C4-2B (cell line): ENCODE measurements around the gene MS4A15.
A peak's percentile ranks its signal among the peaks of the same experiment; 100 is the strongest.

Source experiments
- H3K27ac ChIP-seq: fragments of 450-650 bp; 2 replicates; pipeline ENCODE4 v1.5.1; 2017
- ZFX ChIP-seq: fragments of 450-650 bp; IDR thresholded peaks from 2 replicates; pipeline ENCODE4 v1.6.1; 2017
- TF ChIP-seq, protein P1 (sequence below): fragments of 450-650 bp; conservative IDR thresholded peaks from 2 replicates; pipeline ENCODE4 v1.5.1; 2017; ENCODE audit warnings: mild to moderate bottlenecking

MS4A15 gene

DNA sequence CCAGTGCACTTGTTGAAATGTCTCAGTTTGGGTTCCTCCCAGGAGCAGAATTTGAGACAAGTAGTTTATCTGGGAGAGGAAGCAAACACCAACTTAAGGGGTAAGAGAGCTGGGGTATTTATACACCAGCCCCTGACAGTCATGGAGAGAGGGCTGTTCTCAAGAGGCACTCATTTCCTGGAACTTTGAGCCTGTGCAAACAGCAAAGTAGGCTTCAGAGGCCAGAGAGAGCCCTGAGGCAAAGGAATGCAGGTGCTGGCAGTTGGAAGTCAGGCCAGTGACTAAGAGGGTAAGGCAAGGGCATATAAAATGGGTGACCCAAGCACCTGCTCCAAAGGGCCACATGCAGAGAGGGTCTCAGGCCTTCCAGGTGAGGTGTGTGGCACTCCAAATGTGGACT, 16.1 kb upstream of the MS4A15 start:
- peak overlapping the region; percentile 16; the same call in 1 of the 2 replicates for H3K27ac ChIP-seq
- TF ChIP-seq ZFX: no peak
- TF ChIP-seq, protein P1, sequence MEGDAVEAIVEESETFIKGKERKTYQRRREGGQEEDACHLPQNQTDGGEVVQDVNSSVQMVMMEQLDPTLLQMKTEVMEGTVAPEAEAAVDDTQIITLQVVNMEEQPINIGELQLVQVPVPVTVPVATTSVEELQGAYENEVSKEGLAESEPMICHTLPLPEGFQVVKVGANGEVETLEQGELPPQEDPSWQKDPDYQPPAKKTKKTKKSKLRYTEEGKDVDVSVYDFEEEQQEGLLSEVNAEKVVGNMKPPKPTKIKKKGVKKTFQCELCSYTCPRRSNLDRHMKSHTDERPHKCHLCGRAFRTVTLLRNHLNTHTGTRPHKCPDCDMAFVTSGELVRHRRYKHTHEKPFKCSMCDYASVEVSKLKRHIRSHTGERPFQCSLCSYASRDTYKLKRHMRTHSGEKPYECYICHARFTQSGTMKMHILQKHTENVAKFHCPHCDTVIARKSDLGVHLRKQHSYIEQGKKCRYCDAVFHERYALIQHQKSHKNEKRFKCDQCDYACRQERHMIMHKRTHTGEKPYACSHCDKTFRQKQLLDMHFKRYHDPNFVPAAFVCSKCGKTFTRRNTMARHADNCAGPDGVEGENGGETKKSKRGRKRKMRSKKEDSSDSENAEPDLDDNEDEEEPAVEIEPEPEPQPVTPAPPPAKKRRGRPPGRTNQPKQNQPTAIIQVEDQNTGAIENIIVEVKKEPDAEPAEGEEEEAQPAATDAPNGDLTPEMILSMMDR: no peak

DNA sequence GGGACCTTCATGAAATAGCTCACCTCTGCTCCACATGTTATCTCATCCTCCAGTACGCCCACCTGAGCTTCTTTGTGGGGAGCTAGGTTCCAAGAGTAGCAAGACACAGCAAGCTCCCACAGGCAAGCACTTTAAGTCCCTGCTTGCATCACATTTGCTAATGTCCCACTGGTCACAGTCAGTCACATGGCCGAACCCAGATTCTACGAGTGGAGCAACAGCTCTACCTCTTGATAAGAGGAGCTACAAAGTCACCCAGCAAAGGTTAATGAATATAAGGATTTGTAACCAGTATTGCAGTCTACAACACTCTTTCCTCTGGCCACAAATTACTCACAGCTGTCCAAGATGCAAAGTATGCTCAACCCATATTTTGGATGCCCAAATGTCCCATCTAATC, 15.2 kb upstream of the MS4A15 start:
- H3K27ac ChIP-seq: 0 out of 2 replicates have a peak overlapping the region, but pooled peaks have one; percentile 16
- TF ChIP-seq, protein P1: no peak
- no peak for TF ChIP-seq ZFX

DNA sequence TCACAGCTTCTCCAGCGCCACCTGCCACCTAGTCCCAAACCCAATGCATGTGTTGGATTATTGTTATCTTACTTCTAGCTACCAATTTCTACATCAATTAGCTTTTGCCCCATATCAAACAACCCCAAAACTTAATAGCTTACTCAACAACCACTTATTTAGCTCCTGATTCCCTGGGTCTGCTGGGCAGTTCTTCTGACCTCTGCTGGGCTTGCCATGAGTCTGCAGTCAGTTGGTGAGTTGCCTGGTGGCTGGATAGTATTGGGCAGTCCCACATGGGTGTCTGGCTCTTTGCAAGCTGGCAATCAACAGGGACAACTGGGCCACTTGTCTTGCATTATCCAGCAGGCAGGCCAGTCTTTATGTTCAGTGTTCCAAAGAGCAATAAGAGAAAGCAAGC, 13.6 kb upstream of the MS4A15 start:
- TF ChIP-seq ZFX: no peak
- TF ChIP-seq, protein P1: no peak
- no peak overlapping the region for H3K27ac ChIP-seq

DNA sequence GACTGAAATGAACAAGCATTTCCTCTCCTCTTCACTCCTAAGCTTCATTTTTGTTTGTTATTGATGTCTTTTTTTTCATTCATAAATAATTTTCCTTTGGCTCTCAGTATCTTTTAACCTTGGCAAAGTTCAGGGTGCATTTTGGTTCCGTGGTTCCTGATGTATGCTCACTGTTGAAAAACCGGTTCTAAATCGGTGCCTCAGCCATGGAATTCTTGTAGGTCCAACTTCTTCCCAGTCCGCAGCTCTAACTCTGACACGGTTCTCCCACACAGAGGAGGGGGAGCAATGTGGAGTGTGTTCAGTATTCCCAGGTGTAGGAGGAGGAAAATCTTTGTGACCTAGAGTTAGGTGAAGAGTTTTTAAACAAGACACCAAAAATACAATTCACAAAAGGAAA, 12.6 kb upstream of the MS4A15 start:
- no peak for TF ChIP-seq ZFX
- TF ChIP-seq, protein P1: no peak
- peak overlapping the region; percentile 33; the same call in 1 of the 2 replicates for H3K27ac ChIP-seq

DNA sequence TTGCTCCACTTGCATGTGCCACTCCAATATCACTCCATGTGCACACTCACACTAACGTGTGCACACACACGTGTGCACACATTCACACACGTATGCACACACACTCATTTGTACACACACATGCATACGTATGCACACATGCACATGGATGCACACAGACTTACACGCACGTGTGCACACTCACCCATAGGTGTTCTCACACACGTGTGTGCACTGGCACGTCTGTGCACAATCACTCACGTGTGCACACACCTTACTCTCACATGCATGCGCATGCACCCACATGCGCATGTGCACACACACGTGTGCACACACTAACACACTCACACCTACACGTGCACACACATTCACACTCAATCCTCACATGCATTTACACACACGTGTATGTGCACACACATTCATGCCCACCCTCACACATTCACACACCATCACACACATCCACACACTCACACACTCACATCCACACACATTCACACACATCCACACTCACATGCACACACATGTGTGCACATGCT, 9.3 kb upstream of the MS4A15 start:
- no peak for TF ChIP-seq ZFX
- TF ChIP-seq, protein P1: no peak
- no peak overlapping the region for H3K27ac ChIP-seq

DNA sequence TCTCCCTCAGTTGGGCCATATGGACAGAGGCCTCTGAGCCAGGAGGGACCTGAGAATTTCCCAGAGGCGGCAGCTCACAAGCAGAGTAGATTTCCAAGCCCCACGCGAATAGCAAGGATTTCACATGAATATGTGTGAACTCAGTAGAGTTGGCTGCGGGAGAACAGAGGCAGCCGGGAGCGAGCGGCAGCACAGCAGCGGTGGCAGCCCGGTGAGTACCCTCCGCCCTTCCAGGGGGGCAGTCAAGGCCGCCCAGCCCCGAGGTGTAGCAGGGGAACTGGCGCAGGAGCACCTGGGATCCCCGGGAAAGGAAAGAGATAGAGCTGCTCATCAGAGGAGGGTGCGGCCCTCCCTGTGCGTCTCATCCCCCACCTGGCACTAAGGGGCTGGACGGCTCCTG, 8.4 kb upstream of the MS4A15 start:
- no peak overlapping the region for H3K27ac ChIP-seq
- TF ChIP-seq, protein P1: no peak
- no peak for TF ChIP-seq ZFX

DNA sequence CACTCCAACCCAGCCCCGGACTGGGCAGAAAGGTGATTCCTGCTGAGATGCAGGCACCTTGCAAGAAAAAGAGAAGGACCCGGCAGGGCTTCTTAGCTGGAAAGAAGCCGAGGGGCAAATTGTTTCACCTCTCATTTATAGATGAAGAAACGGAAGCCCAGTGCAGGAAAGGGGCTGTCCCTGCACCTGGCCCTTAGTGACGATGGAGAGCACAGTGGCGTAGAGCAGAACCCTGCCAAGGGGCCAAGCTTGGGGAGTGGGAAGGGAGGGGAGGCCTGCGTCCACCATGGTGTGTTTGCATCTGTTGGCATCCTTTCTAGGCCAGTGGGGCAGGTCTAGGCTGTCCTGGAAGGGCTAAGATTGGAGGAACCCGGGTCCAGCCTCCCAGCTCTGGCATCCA, 7.8 kb upstream of the MS4A15 start:
- no peak overlapping the region for H3K27ac ChIP-seq
- TF ChIP-seq, protein P1: no peak
- no peak for TF ChIP-seq ZFX
